Upper lobe of right lung (tissue), 1 donor: ENCODE data around the gene SNRPD2. TPM values are rescaled to one million over a fixed set of nuclear protein-coding genes. Genes with fewer than 3 reads are reported as not detected.
A peak's percentile ranks its signal among the peaks of the same experiment; 100 is the strongest.

Experiments used
- ATAC-seq: fragments of 200-7000 bp; cut with Tn5 transposase; one replicate; pipeline ENCODE4 v1.9.1; 2020; ENCODE audit warnings: mild to moderate bottlenecking, moderate library complexity
- DNase-seq: peaks from one replicate; pipeline ENCODE4 v3.0.0-alpha.2; 2020
- H3K27ac ChIP-seq: fragments of 200-600 bp; one replicate; pipeline ENCODE4 v1.8.0; 2022
- H3K27me3 ChIP-seq: fragments of 200-600 bp; one replicate; pipeline ENCODE4 v1.8.0; 2022; ENCODE audit warnings: mild to moderate bottlenecking
- H3K36me3 ChIP-seq: fragments of 200-600 bp; one replicate; pipeline ENCODE4 v1.8.0; 2022
- H3K4me1 ChIP-seq: fragments of 200-600 bp; one replicate; pipeline ENCODE4 v1.8.0; 2022
- H3K4me3 ChIP-seq: fragments of 200-600 bp; one replicate; pipeline ENCODE4 v1.8.0; 2022; ENCODE audit warnings: mild to moderate bottlenecking
- H3K9me3 ChIP-seq: fragments of 200-600 bp; one replicate; pipeline ENCODE4 v1.8.0; 2022
- intact Hi-C: fragments of 100-400 bp; cut with DNase I; formaldehyde crosslinking; loops from one replicate; pipeline ENCODE4 v1.11.0; 2022
- total RNA-seq: library from RNA; stranded (reverse); fragmentation: NEBNext Ultra II Directional; extraction: Animal tissue kit (Norgen Biotek cat#: 25700); gene quantifications from one replicate; pipeline ENCODE4 v1.2.1, GENCODE V29; 2021
- TF ChIP-seq, protein P1 (sequence below): fragments of 200-600 bp; IDR thresholded peaks from one replicate; pipeline ENCODE4 v1.8.0; 2022; ENCODE audit warnings: antibody characterized with exemption
- donor health status: DM: no; HTN: yes; CAD: no; lungs with severe emphysema.

SNRPD2 gene
- total RNA-seq, 1 donor from 2014 or later: 188 TPM

DNA sequence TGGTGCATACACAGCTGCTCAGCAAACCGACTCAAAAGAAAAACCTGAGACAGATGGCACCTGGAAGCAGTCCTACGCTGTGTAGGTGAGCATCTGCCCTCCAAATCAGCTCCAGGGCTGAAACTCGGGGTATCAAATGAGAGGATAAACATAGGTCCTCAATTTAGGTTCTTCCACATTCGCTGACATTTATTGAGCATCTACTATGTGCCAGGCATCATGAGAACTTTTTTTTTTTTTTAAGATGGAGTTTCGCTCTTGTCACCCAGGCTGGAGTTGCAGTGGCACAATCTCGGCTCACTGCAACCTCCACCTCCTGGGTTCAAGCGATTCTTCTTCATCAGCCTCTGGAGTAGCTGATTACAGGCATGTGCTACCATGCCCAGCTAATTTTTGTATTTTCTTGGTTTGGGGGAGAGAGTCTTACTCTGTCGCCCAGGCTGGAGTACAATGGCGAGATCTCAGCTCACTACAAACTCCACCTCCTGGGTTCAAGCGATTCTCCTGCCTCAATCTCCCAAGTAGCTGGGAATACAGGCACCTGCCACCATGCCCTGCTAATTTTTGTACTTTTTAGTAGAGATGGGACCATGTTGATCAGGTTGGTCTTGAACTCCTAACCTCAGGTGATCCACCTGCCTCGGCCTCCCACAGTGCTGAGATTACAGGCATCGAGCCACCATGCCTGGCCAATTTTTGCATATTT lies 14.1 kb upstream of the SNRPD2 start:
- DNase-seq (no peak), ATAC-seq (no peak)
- no peak overlapping the region for H3K4me3 ChIP-seq
- intact Hi-C loops: no loop called here
- TF ChIP-seq, protein P1, sequence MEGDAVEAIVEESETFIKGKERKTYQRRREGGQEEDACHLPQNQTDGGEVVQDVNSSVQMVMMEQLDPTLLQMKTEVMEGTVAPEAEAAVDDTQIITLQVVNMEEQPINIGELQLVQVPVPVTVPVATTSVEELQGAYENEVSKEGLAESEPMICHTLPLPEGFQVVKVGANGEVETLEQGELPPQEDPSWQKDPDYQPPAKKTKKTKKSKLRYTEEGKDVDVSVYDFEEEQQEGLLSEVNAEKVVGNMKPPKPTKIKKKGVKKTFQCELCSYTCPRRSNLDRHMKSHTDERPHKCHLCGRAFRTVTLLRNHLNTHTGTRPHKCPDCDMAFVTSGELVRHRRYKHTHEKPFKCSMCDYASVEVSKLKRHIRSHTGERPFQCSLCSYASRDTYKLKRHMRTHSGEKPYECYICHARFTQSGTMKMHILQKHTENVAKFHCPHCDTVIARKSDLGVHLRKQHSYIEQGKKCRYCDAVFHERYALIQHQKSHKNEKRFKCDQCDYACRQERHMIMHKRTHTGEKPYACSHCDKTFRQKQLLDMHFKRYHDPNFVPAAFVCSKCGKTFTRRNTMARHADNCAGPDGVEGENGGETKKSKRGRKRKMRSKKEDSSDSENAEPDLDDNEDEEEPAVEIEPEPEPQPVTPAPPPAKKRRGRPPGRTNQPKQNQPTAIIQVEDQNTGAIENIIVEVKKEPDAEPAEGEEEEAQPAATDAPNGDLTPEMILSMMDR: no peak
- H3K36me3 ChIP-seq: peaks cover 8% of the 10 kb centered on the region
- H3K9me3 ChIP-seq: no peaks in the 10 kb centered on the region
- no peak overlapping the region for H3K27ac ChIP-seq
- no peaks in the 10 kb centered on the region for H3K4me1 ChIP-seq
- H3K27me3 ChIP-seq: no peaks in the 10 kb centered on the region

DNA sequence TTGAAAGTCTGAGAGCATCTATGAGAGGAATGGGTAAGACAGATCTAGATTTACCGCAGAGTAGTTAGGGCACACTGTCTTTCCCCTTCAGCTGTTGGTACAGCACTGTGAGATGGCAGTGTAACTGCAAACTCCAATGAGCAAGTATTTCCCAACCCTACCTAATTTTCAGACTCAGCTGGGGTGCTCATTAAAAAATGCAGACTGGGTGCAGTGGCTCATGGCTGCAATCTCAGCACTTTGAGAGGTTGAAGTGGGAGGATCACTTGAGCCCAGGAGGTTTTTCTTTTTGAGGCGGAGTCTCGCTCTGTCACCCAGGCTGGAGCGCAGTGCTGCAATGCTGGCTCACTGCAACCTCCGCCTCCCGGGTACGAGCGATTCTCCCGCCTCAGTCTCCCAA lies 13.4 kb upstream of the SNRPD2 start:
- Histone ChIP-seq H3K36me3 (peaks cover 8% of the 10 kb centered on the region), H3K9me3 (no peaks in the 10 kb centered on the region), H3K27me3 (no peaks in the 10 kb centered on the region), H3K4me1 (no peaks in the 10 kb centered on the region), H3K27ac (no peak overlapping the region), H3K4me3 (no peak overlapping the region)
- DNase-seq: no peak
- TF ChIP-seq, protein P1: no peak
- intact Hi-C loops: no loop called here
- ATAC-seq: no peak

DNA sequence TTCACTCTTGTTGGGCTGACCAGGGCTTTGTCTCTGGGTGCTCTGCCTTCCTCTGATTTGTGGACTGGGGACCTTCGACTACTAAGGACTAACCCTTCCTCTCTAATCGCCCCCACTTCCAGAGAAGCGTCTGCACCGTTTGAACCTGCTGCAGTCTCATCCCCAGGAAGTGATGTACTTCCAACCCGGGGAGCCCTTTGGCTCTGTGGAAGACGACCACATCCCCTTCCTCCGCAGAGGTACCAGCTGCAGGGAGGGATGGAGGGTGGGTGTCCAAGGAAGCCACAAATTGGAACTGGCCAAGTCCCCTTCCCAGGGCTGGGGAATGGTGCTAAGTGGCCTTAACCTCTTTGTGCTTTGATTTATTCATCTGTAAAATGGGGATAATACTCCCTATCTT lies 9.9 kb upstream of the SNRPD2 start:
- H3K36me3 ChIP-seq: peaks cover 11% of the 10 kb centered on the region
- no peaks in the 10 kb centered on the region for H3K9me3 ChIP-seq
- DNase-seq (no peak), ATAC-seq (no peak)
- H3K27ac ChIP-seq: no peak overlapping the region
- intact Hi-C loops: no loop called here
- H3K27me3 ChIP-seq: no peaks in the 10 kb centered on the region
- H3K4me3 ChIP-seq: no peak overlapping the region
- TF ChIP-seq, protein P1: no peak
- H3K4me1 ChIP-seq: no peaks in the 10 kb centered on the region

DNA sequence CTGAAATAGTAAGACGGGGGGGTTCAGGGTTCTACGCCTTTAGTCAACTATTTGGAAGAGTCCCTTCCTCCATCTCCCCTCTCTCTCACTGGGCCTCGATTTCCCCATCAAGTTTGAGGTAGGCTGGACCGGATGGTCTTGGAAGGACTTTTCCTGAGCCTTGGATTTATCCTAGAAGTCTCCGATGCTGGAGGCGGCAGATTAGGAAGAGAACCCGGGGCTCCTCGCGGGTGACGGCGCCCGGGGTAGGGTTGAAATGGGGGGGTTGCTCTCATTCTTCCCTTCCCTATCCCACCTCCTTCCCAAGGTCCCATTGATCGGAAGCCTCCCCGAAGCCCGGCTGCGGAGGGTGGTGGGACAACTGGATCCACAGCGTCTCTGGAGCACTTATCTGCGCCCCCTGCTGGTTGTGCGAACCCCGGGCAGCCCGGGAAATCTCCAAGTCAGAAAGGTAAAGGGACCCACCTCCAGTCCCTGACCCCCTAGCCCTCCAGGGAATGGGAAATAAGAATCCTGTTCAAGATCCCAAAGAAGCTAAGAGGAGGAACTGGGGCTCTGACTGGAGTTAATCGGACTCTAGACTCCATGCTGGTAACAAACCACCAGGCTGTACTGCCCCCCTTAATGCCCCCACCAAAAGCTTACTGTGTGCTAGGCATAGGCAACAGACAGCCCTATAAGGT lies 1.5 kb upstream of the SNRPD2 start:
- intact Hi-C loops: no loop called here
- TF ChIP-seq, protein P1: peak; percentile 93

DNA sequence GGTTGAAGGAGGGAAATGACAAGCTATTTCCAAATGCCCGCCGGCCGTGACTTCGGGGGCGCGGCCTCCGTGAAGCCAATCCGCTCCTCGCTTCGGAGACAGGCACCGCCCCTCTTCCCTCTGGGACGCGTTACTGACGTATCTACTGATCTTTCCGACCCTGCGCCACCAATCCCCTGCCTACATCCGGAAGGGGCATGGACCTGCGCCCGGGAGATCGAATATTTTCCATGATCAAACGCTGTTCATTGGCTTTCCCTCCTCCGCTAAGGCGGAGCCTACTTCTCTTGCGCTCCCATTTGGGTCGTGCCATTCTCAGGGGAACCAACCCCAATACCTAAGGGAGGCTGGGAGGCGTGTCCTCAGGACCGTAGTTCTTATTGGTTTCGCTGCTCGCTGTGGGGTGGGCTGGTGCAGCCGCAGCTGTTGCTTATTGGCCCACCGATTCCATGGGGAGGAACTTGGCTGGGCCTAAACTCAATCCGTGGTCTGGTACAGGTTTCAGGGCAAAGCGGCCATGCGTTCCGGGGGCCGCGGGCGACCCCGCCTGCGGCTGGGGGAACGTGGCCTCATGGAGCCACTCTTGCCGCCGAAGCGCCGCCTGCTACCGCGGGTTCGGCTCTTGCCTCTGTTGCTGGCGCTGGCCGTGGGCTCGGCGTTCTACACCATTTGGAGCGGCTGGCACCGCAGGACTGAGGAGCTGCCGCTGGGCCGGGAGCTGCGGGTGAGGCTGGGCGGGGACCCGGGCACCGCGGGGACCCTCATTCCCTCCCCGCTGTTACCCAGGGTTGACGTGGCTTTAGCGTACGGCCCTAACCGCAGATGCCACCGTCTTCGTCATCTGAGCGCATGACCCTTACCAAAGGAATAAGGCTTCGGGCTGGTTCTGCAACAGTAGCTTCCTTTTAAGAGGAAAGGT lies 693 bp upstream of the SNRPD2 start, which contains the start of gene QPCTL:
QPCTL (plus strand) TSS at position 480 of the 919 bp plus-strand sequence; CDS start at position 518, 38 bp downstream.
- ATAC-seq: peak; percentile 95
- no peaks in the 10 kb centered on the region for H3K9me3 ChIP-seq
- peaks cover 14% of the 10 kb centered on the region for H3K36me3 ChIP-seq
- intact Hi-C loops: no loop called here
- peak within 1 kb of the TSS; percentile 95 for H3K27ac ChIP-seq
- H3K4me3 ChIP-seq: peak within 1 kb of the TSS; percentile 88
- TF ChIP-seq, protein P1: no peak
- H3K4me1 ChIP-seq: peaks cover 17% of the 10 kb centered on the region
- peak; percentile 98 for DNase-seq
- no peaks in the 10 kb centered on the region for H3K27me3 ChIP-seq

More for the DNA sequence above, 1.5 kb upstream of the SNRPD2 start:
- Histone ChIP-seq H3K36me3 (peaks cover 6% of the 10 kb centered on the region), H3K4me1 (peaks cover 17% of the 10 kb centered on the region), H3K27ac (peak overlapping the region; percentile 95), H3K27me3 (no peaks in the 10 kb centered on the region), H3K4me3 (peak overlapping the region; percentile 88), H3K9me3 (no peaks in the 10 kb centered on the region)
- ATAC-seq (peak; percentile 38), DNase-seq (peak; percentile 89)
